Right lung (tissue), 5 donors: ENCODE results near the gene CAPN3. TPM values are rescaled to one million over a fixed set of nuclear protein-coding genes. Genes with fewer than 3 reads are reported as not detected.

Source experiments
- DNase-seq, 2 donors: peaks; one replicate each; pipeline ENCODE4 v3.0.0-alpha.2; 2013
- polyA plus RNA-seq, 5 donors: library from polyadenylated mRNA; unstranded; fragments of 120-200 nt; gene quantifications; one replicate each; pipeline versions ENCODE4 v1.2.1 to v1.2.3, GENCODE V29; 2013; ENCODE audit warnings: inconsistent platforms in 1 of 5, low replicate concordance in 1 of 5; ENCODE audit not compliant: insufficient read length in 5 of 5, insufficient read depth in 1 of 5

Gene CAPN3
- polyA plus RNA-seq, 5 donors: 12.5 to 30.3 (median 16.7) TPM

- DNase-seq: no peak
Observed at GRCh38 chr15:42453826-42454225, 94.5 kb downstream of the CAPN3 start.

- DNase-seq: no peak
Observed at GRCh38 chr15:42456531-42456930, 97.2 kb downstream of the CAPN3 start.

- no peak for DNase-seq
Observed at GRCh38 chr15:42456971-42457370, 97.7 kb downstream of the CAPN3 start.

- peak; percentile 89 to 93 for DNase-seq
Observed at GRCh38 chr15:42457445-42458442, 98.4 kb downstream of the CAPN3 start.

GRCh38 chr15:42461261-42461660 is 102.0 kb downstream of the CAPN3 start:
- no peak for DNase-seq

Other genes starting within 250 kb of the CAPN3 start
- 10 to 100 TPM in 2 of 5 donors, 1 to 10 TPM in 3; 4.2 to 12.9 (median 8.3) TPM for gene PLA2G4F, start 202.9 kb upstream of the CAPN3 start, polyA plus RNA-seq
- 10 to 100 TPM; 63.7 to 90.3 (median 84.0) TPM for gene VPS39, start 151.2 kb upstream of the CAPN3 start, polyA plus RNA-seq
- gene GANC, start 86.3 kb upstream of the CAPN3 start, polyA plus RNA-seq: 10 to 100 TPM; 22.7 to 42.3 (median 35.1) TPM
- gene TMEM87A, start 86.1 kb upstream of the CAPN3 start, polyA plus RNA-seq: 10 to 100 TPM; 61.6 to 76.1 (median 74.7) TPM
- gene ZNF106, start 131.6 kb downstream of the CAPN3 start, polyA plus RNA-seq: 10 to 100 TPM; 37.3 to 53.1 (median 46.1) TPM
- 10 to 100 TPM; 67.8 to 99.1 (median 91.9) TPM for gene SNAP23, start 136.1 kb downstream of the CAPN3 start, polyA plus RNA-seq
- 10 to 100 TPM; 19.3 to 28.7 (median 21.6) TPM for gene LRRC57, start 189.3 kb downstream of the CAPN3 start, polyA plus RNA-seq
- 10 to 100 TPM; 19.4 to 30.5 (median 27.1) TPM for gene HAUS2, start 189.3 kb downstream of the CAPN3 start, polyA plus RNA-seq
- 10 to 100 TPM; 13.2 to 22.1 (median 16.9) TPM for gene STARD9, start 216.1 kb downstream of the CAPN3 start, polyA plus RNA-seq